Fibroblast of lung (primary cell): Measurements from ENCODE around the gene RPL35A. TPM values are rescaled to one million over a fixed set of nuclear protein-coding genes. Genes with fewer than 3 reads are reported as not detected.

Experiments used
- DNase-seq, 2 donors: peaks; one replicate each; pipeline versions ENCODE4 v3.0.0 to v3.0.0-alpha.2; 2010; ENCODE audit warnings: low read depth in 2 of 2
- H2AFZ ChIP-seq: 2 replicates; pipeline ENCODE4 v1.5.1; 2012; ENCODE audit warnings: low read length, control low read depth, inconsistent platforms
- H3K27ac ChIP-seq: 2 replicates; pipeline ENCODE4 v1.5.1; 2011; ENCODE audit warnings: low read length, control low read depth; ENCODE audit not compliant: insufficient read depth
- H3K27me3 ChIP-seq: 2 replicates; pipeline ENCODE4 v1.5.1; 2011; ENCODE audit warnings: mild to moderate bottlenecking, low read length; ENCODE audit not compliant: control insufficient read depth, insufficient read depth
- H3K36me3 ChIP-seq: 2 replicates; pipeline ENCODE4 v1.5.1; 2011; ENCODE audit warnings: low read length; ENCODE audit not compliant: control insufficient read depth, insufficient read depth
- H3K4me1 ChIP-seq: 2 replicates; pipeline ENCODE4 v1.5.1; 2011; ENCODE audit warnings: low read length; ENCODE audit not compliant: control insufficient read depth, insufficient read depth; ENCODE audit errors: extremely low read depth
- H3K4me2 ChIP-seq: 2 replicates; pipeline ENCODE4 v1.5.1; 2011; ENCODE audit warnings: low read length, control low read depth; ENCODE audit not compliant: insufficient read depth; ENCODE audit errors: extremely low read depth
- H3K4me3 ChIP-seq, 4 experiments: fragments of 200-600 bp in 1 of 4; sonication (generic) in 1 of 4; replicated peaks in 1 of 4; 2 replicates each; pipeline ENCODE4 v1.5.1; 2011 to 2016; ENCODE audit warnings: low read length in 4 of 4, low read depth in 3 of 4, mild to moderate bottlenecking in 3 of 4, control low read depth in 2 of 4, inconsistent platforms in 1 of 4, mixed read lengths in 1 of 4; ENCODE audit not compliant: insufficient read depth in 1 of 4; ENCODE audit errors: control extremely low read depth in 1 of 4
- H3K79me2 ChIP-seq: 2 replicates; pipeline ENCODE4 v1.5.1; 2012; ENCODE audit warnings: mild to moderate bottlenecking, low read length, inconsistent platforms; ENCODE audit not compliant: control insufficient read depth, insufficient read depth
- H3K9ac ChIP-seq: 2 replicates; pipeline ENCODE4 v1.5.1; 2011; ENCODE audit warnings: mild to moderate bottlenecking, low read length, control low read depth; ENCODE audit not compliant: insufficient read depth
- H3K9me3 ChIP-seq: 2 replicates; pipeline ENCODE4 v1.5.1; 2012; ENCODE audit warnings: low read depth, low read length; ENCODE audit not compliant: control insufficient read depth, insufficient read depth
- H4K20me1 ChIP-seq: 2 replicates; pipeline ENCODE4 v1.5.1; 2011; ENCODE audit warnings: low read length; ENCODE audit not compliant: control insufficient read depth, insufficient read depth; ENCODE audit errors: extremely low read depth
- EZH2 ChIP-seq: IDR thresholded peaks from 2 replicates; pipeline ENCODE4 v1.5.1; 2012; ENCODE audit warnings: low read length, control low read depth, mild to moderate bottlenecking; ENCODE audit errors: missing control alignments
- polyA plus RNA-seq, 2 donors: library from polyadenylated mRNA; depleted of rRNA in 1 of 2; stranded (reverse) in 1 of 2; unstranded in 1 of 2; fragments of >200 nt; gene quantifications; 2 replicates each; pipeline ENCODE4 v1.2.1, GENCODE V29; 2011 to 2012; ENCODE audit warnings: missing spikeins in 1 of 2
- total RNA-seq: library from RNA; depleted of rRNA; stranded (reverse); fragments of >200 nt; gene quantifications from 2 replicates; pipeline ENCODE4 v1.2.1, GENCODE V29; 2014
- TF ChIP-seq, protein P1 (sequence below), 2 donors: IDR thresholded peaks in 1 of 2; conservative IDR thresholded peaks in 1 of 2; 1 replicate in 1 of 2; 2 replicates in 1 of 2; pipeline ENCODE4 v1.5.1; 2011 to 2012; ENCODE audit warnings: low read length in 2 of 2, control low read depth in 1 of 2, inconsistent platforms in 1 of 2, low read depth in 1 of 2, mild to moderate bottlenecking in 1 of 2

RPL35A gene
- total and polyA plus RNA-seq, 2 donors (not counting 1 experiment from before 2014, with no cell fraction given), result 535 to 937 TPM

DNA sequence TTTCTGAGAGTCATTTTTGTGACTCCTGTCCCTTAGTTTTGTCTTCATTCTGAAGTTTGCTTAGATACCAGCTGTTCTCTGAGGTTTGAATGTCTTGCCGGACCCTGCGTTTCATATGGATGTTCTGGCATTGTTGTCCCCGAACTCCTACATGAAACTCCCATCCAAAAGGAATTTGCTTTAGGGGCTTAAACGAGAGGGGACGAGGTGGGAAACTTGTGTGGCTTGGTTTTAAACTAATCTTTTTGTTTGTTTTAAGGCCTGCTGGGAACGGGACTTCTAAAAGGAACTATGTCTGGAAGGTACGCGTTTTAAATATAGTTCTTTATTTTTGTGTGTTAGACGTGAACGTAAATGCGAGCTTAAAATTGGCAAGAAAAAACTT is 679 bp downstream of the RPL35A start:
- Histone ChIP-seq H3K4me2 (peak overlapping the region; percentile 86), H3K4me3 (peak overlapping the region; percentile 80 to 100 (median 92)), H3K79me2 (peaks cover 41% of the 10 kb centered on the region), H3K36me3 (peaks cover 14% of the 10 kb centered on the region), H3K27ac (peak overlapping the region; percentile 99), H3K9ac (peak overlapping the region; percentile 93), H3K27me3 (no peaks in the 10 kb centered on the region), H3K4me1 (peaks cover 5% of the 10 kb centered on the region), H4K20me1 (no peaks in the 10 kb centered on the region), H3K9me3 (no peaks in the 10 kb centered on the region), H2AFZ (no peak overlapping the region)
- no peak for DNase-seq
- no peak for TF ChIP-seq EZH2
- TF ChIP-seq, protein P1, sequence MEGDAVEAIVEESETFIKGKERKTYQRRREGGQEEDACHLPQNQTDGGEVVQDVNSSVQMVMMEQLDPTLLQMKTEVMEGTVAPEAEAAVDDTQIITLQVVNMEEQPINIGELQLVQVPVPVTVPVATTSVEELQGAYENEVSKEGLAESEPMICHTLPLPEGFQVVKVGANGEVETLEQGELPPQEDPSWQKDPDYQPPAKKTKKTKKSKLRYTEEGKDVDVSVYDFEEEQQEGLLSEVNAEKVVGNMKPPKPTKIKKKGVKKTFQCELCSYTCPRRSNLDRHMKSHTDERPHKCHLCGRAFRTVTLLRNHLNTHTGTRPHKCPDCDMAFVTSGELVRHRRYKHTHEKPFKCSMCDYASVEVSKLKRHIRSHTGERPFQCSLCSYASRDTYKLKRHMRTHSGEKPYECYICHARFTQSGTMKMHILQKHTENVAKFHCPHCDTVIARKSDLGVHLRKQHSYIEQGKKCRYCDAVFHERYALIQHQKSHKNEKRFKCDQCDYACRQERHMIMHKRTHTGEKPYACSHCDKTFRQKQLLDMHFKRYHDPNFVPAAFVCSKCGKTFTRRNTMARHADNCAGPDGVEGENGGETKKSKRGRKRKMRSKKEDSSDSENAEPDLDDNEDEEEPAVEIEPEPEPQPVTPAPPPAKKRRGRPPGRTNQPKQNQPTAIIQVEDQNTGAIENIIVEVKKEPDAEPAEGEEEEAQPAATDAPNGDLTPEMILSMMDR (conservative IDR thresholded peaks at IDR 0.05 in 1 of 2, IDR thresholded peaks at IDR 0.05 in 1 of 2; ENCODE audit: low read depth in 1 of 2, low read length in 2 of 2), result no peak

DNA sequence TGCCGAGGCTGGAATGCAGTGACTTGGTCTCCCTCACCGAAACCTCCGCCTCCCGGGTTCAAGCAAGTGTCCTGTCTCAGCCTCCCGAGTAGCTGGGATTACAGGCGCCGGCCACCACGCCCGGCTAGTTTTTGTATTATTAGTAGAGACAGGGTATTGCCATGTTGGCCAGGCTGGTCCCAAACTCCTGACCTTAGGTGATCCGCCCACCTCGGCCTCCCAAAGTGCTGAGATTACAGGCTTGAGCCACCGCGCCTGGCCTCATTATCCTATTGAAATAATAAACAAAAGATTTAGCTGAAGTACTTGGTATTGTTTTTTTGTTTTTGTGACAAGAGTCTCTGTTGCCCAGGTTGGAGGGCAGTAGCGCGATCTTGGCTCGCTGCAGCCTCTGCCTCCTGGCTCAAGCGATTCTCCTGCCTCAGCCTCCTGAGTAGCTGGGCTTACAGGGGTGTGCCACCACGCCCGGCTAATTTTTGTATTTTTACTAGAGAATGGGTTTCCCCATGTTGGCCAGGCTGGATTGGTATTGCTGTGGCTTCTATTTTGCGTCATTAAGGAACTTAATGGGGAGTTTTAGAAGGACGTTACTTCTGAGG is 1.5 kb downstream of the RPL35A start:
- peaks cover 41% of the 10 kb centered on the region for H3K79me2 ChIP-seq
- no peak overlapping the region for H3K27ac ChIP-seq

DNA sequence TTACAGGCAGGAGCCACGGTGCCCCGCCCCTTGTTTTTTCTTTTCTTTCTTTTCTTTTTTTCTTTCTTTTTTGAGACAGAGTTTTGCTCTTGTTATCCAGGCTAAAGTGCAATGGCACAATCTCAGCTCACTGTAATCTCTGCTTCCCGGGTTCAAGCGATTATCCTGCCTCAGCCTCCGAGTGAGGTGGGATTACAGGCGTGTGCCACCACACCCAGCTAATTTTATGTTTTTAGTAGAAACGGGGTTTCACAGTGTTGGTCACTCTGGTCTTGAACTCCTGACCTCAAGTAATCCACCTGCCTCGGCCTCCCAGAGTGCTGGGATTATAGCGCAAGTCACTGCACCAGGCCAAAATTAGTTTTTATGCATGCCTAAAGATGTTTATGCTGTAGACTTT is 2.5 kb downstream of the RPL35A start:
- Histone ChIP-seq H3K36me3 (peaks cover 16% of the 10 kb centered on the region), H3K4me3 (peak overlapping the region in 1 of 4 experiments; percentile 14)

More for the DNA sequence above, 1.5 kb downstream of the RPL35A start:
- Histone ChIP-seq H4K20me1 (no peaks in the 10 kb centered on the region), H3K36me3 (peaks cover 16% of the 10 kb centered on the region), H3K9me3 (no peaks in the 10 kb centered on the region), H3K4me3 (peak overlapping the region; percentile 80 to 100 (median 92)), H3K27me3 (no peaks in the 10 kb centered on the region), H3K4me2 (peak overlapping the region; percentile 86), H2AFZ (no peak overlapping the region), H3K4me1 (peaks cover 5% of the 10 kb centered on the region), H3K9ac (no peak overlapping the region)
- no peak for TF ChIP-seq EZH2
- TF ChIP-seq, protein P1 (conservative IDR thresholded peaks at IDR 0.05 in 1 of 2, IDR thresholded peaks at IDR 0.05 in 1 of 2; ENCODE audit: low read depth in 1 of 2, low read length in 2 of 2), result no peak
- DNase-seq, result no peak

More for the DNA sequence above, 2.5 kb downstream of the RPL35A start:
- no peak overlapping the region for H3K27ac ChIP-seq
- H3K79me2 ChIP-seq, result peaks cover 41% of the 10 kb centered on the region
- no peak overlapping the region for H3K9ac ChIP-seq
- peaks cover 5% of the 10 kb centered on the region for H3K4me1 ChIP-seq
- no peak for DNase-seq
- no peak overlapping the region for H2AFZ ChIP-seq
- H3K27me3 ChIP-seq, result no peaks in the 10 kb centered on the region
- H3K4me2 ChIP-seq, result no peak overlapping the region
- no peaks in the 10 kb centered on the region for H3K9me3 ChIP-seq
- no peaks in the 10 kb centered on the region for H4K20me1 ChIP-seq
- no peak for TF ChIP-seq EZH2
- TF ChIP-seq, protein P1 (conservative IDR thresholded peaks at IDR 0.05 in 1 of 2, IDR thresholded peaks at IDR 0.05 in 1 of 2; ENCODE audit: low read depth in 1 of 2, low read length in 2 of 2), result no peak
